Osteocyte (in vitro differentiated cells): Measurements from ENCODE around the gene SOCS3. TPM values are rescaled to one million over a fixed set of nuclear protein-coding genes. Genes with fewer than 3 reads are reported as not detected.

Source experiments
- DNase-seq: peaks from one replicate; pipeline ENCODE4 v3.0.0; 2021; ENCODE audit warnings: mixed read lengths; ENCODE audit not compliant: unreplicated experiment; ENCODE audit errors: extremely low spot score
- H3K27ac Mint-ChIP-seq: one replicate; pipeline ENCODE4 v1.8.0; 2021; ENCODE audit warnings: mild to moderate bottlenecking, mixed read lengths; ENCODE audit not compliant: unreplicated experiment
- H3K27me3 Mint-ChIP-seq: one replicate; pipeline ENCODE4 v1.8.0; 2021; ENCODE audit warnings: mixed read lengths; ENCODE audit not compliant: unreplicated experiment
- H3K36me3 Mint-ChIP-seq: one replicate; pipeline ENCODE4 v1.8.0; 2021; ENCODE audit warnings: mixed read lengths; ENCODE audit not compliant: unreplicated experiment
- H3K4me1 Mint-ChIP-seq: one replicate; pipeline ENCODE4 v1.8.0; 2021; ENCODE audit warnings: mixed read lengths; ENCODE audit not compliant: unreplicated experiment
- H3K4me3 Mint-ChIP-seq: one replicate; pipeline ENCODE4 v1.8.0; 2021; ENCODE audit warnings: mild to moderate bottlenecking, moderate library complexity, mixed read lengths; ENCODE audit not compliant: unreplicated experiment
- H3K9me3 Mint-ChIP-seq: one replicate; pipeline ENCODE4 v1.8.0; 2021; ENCODE audit warnings: mixed read lengths; ENCODE audit not compliant: unreplicated experiment
- total RNA-seq: library from RNA; stranded (reverse); gene quantifications from 2 replicates; pipeline ENCODE4 v1.2.1, GENCODE V29; 2021
- TF ChIP-seq, protein P1 (sequence below): fragments of 200-600 bp; sonication (generic); IDR thresholded peaks from 2 replicates; pipeline ENCODE4 v1.5.0; 2021; ENCODE audit warnings: antibody characterized with exemption, mild to moderate bottlenecking, moderate library complexity

The SOCS3 gene
- total RNA-seq, 1 donor from 2014 or later, result 86.4 TPM

DNA sequence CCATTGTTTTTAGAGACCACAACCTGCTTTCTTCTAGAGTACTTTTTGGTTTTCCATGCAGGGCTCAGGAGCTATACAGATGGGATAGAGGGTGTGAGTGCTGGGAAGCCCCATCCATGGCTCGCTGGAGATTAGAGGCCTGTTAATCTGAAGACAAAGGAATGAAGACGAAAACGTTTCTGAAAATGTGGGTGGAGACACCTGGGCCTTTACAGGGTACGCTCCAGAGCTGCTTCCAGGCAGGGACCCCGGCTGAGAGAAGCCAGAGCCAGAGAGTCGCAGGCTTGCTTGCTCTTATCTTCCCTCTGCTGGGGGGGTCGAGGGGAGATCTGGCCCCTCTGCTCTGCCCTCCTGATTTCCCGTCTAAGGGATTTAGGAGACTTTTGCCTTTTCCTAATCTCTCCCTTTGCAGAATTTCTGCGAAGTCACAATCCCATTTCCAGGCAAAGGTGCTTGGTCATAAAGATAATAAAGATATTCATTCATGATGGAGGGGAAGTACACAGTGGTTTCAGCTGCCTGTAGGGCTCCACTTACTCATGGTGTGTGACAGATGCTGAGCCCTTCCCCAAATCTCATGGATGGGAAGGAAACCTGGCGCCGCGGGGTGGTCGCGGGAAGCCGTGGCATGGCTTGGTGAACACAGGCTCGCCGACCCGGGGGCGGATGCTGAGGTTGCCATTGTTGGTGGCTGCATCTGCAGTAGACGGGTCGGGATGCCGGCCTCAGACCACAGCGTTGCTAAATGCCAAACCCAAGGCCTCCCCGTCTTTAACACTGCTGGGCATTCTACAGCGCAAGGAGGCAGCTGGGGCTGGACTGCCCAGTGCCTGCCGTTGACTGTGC is 4.8 kb upstream of the SOCS3 start:
- no peak for DNase-seq
- no peaks in the 10 kb centered on the region for H3K27me3 Mint-ChIP-seq
- no peaks in the 10 kb centered on the region for H3K9me3 Mint-ChIP-seq
- no peak overlapping the region for H3K4me3 Mint-ChIP-seq
- H3K27ac Mint-ChIP-seq, result peak overlapping the region; percentile 98
- no peaks in the 10 kb centered on the region for H3K36me3 Mint-ChIP-seq
- TF ChIP-seq, protein P1, sequence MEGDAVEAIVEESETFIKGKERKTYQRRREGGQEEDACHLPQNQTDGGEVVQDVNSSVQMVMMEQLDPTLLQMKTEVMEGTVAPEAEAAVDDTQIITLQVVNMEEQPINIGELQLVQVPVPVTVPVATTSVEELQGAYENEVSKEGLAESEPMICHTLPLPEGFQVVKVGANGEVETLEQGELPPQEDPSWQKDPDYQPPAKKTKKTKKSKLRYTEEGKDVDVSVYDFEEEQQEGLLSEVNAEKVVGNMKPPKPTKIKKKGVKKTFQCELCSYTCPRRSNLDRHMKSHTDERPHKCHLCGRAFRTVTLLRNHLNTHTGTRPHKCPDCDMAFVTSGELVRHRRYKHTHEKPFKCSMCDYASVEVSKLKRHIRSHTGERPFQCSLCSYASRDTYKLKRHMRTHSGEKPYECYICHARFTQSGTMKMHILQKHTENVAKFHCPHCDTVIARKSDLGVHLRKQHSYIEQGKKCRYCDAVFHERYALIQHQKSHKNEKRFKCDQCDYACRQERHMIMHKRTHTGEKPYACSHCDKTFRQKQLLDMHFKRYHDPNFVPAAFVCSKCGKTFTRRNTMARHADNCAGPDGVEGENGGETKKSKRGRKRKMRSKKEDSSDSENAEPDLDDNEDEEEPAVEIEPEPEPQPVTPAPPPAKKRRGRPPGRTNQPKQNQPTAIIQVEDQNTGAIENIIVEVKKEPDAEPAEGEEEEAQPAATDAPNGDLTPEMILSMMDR, result no peak
- peaks cover 60% of the 10 kb centered on the region for H3K4me1 Mint-ChIP-seq

DNA sequence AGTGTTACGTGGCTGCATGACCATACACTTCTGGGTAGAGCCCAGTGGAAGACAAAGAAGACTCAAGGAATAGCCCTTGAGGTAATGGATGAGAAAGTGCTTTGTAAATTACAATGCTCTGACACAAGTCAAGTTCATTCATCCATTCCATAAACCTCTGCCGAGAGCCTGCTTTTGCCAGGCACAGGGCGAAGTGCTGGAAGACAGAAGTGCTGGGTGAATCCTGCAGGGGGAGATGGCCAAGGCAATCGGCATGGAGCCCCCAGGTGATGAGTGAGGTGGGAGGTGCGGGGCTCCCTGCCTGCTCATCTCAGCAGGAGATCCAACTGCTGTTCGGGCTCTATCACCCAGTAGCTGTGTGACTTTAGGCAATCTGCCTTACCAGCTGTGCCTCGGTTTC is 2.8 kb upstream of the SOCS3 start:
- Mint-ChIP-seq H3K4me3 (no peak overlapping the region), H3K27ac (peak overlapping the region; percentile 38), H3K9me3 (no peaks in the 10 kb centered on the region), H3K36me3 (peaks cover 12% of the 10 kb centered on the region), H3K27me3 (no peaks in the 10 kb centered on the region), H3K4me1 (peaks cover 57% of the 10 kb centered on the region)
- TF ChIP-seq, protein P1, result peak; percentile 20
- no peak for DNase-seq

DNA sequence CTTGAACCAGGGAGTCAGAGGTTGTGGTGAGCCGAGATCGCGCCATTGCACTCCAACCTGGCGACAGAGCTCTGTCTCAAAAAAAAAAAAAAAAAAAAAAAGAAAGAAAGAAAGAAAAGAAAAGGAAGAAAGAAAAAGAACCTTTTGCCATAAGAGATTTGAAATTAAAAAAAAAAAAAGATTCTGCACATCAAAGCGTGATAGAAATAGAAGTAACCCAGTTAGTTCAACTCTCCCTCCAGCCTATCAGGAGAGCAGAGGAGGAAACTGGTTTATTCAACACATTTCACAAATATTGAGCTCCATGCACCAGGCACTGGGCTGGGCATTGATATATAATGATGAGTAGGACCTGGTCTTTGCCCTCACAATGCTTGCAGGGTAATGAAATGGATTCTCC is 2.4 kb upstream of the SOCS3 start:
- no peak overlapping the region for H3K4me3 Mint-ChIP-seq
- no peaks in the 10 kb centered on the region for H3K27me3 Mint-ChIP-seq

DNA sequence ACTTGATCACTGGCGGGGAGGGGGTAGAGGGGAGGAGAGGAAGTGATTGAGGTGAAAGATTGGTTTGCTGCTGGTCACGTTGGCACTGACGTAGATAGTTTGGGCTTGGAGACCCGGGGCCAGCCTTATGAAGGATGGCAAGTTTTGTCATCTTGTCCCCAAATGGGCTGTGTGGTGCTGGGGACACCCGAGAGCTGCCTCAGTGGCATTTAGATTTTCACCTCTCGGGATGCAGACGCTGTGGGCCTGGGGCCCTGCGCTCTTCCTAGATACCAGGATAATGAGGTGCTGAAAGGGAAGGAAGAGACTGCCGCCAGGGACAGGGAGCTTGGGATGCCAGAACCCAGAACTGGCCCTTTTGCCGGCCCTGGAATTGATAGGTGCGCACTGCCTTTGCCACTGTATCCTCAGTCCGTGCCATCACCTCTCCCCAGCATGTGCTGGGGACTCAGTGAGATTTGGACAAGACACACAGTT is 1.4 kb upstream of the SOCS3 start:
- TF ChIP-seq, protein P1, result no peak
- peak overlapping the region; percentile 86 for H3K27ac Mint-ChIP-seq
- H3K9me3 Mint-ChIP-seq, result no peaks in the 10 kb centered on the region
- peak overlapping the region; percentile 80 for H3K4me3 Mint-ChIP-seq
- no peaks in the 10 kb centered on the region for H3K27me3 Mint-ChIP-seq
- peaks cover 22% of the 10 kb centered on the region for H3K36me3 Mint-ChIP-seq
- DNase-seq, result no peak
- H3K4me1 Mint-ChIP-seq, result peaks cover 56% of the 10 kb centered on the region

More for the DNA sequence above, 2.4 kb upstream of the SOCS3 start:
- Mint-ChIP-seq H3K27ac (no peak overlapping the region), H3K4me1 (peaks cover 58% of the 10 kb centered on the region), H3K9me3 (no peaks in the 10 kb centered on the region), H3K36me3 (peaks cover 16% of the 10 kb centered on the region)
- TF ChIP-seq, protein P1, result no peak
- DNase-seq, result no peak
